Measurements from ENCODE around the gene INO80E.

INO80E gene

DNA sequence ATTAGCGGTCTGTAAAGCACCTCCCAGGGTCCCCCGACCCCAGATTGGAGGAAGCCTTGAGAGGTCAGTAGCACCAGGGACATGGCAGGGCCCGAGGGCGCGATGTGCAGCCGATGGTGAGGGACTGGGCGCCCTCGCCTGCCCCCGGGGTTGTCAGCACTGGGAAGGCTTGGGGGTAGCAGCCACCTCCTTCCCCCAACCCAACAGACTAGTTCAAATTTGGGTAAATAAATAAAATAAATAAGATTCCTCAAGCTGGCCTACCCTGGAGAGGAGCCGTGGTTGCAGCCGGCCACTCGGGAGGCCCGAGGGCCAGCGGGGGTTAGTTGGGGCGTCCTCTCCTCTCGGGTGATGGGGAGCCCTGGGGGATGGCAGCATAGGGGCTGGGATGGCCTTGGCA is 28.4 kb downstream of the INO80E start:
- no peaks in the 10 kb centered on the region for H3K4me1 ChIP-seq (ENCODE audit: control insufficient read depth, insufficient read depth, low read length)
- H3K9ac ChIP-seq (ENCODE audit: low read length): no peak overlapping the region
- H3K27ac ChIP-seq (ENCODE audit: low read depth, low read length): no peak overlapping the region
- no peaks in the 10 kb centered on the region for H3K36me3 ChIP-seq (ENCODE audit: control insufficient read depth, insufficient read depth, low read length)
- H3K27me3 ChIP-seq (ENCODE audit: control insufficient read depth, insufficient read depth, low read length): peaks cover 6% of the 10 kb centered on the region
- H3K4me3 ChIP-seq (ENCODE audit: low read length): no peak overlapping the region

DNA sequence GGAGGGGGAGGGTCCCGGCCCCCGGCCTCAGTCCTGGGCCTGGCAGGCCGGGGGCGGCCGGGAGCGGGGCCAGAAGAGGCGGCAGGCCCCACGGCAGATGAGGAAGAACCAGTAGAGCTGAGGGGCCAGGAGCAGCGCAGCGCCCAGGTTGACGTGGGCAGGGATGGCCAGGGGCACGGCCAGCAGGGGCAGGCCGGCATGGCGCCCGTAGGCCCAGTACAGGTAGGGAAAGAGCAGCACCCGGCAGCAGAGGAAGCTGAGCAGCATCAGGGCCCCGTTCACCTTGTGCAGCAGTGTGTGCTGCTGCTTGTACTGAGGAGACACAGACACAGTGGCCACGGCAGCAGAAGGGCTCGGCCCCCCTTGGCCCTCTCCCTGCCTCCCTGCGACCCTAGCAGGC is 29.1 kb downstream of the INO80E start:
- H3K4me1 ChIP-seq (ENCODE audit: control insufficient read depth, insufficient read depth, low read length): no peaks in the 10 kb centered on the region
- H3K27ac ChIP-seq (ENCODE audit: low read depth, low read length): no peak overlapping the region
- H3K4me3 ChIP-seq (ENCODE audit: low read length): no peak overlapping the region
- H3K9ac ChIP-seq (ENCODE audit: low read length): no peak overlapping the region
- no peaks in the 10 kb centered on the region for H3K36me3 ChIP-seq (ENCODE audit: control insufficient read depth, insufficient read depth, low read length)
- peaks cover 7% of the 10 kb centered on the region for H3K27me3 ChIP-seq (ENCODE audit: control insufficient read depth, insufficient read depth, low read length)

DNA sequence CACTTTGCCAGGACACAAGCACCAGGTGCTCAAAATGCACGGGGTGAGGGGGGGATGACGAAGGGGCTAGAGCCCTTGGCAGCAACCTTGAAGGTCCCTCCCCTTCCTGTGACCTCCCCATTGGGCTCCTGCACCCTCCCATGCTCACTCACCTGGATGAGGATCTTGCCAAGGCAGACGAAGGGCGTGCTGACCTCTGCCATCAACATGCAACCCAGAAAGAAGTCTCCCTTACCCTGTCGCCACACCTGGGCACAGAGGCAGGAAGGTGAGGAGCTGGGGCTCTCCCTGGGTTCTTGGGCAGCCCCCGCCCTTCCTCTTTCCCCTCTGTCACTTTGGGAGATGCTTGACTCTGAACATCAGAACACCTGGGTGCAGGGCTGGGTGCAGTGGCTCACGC is 29.5 kb downstream of the INO80E start:
- Histone ChIP-seq H3K4me3 (ENCODE audit: low read length) (no peak overlapping the region), H3K36me3 (ENCODE audit: control insufficient read depth, insufficient read depth, low read length) (no peaks in the 10 kb centered on the region), H3K27me3 (ENCODE audit: control insufficient read depth, insufficient read depth, low read length) (peaks cover 10% of the 10 kb centered on the region), H3K9ac (ENCODE audit: low read length) (no peak overlapping the region), H3K27ac (ENCODE audit: low read depth, low read length) (no peak overlapping the region), H3K4me1 (ENCODE audit: control insufficient read depth, insufficient read depth, low read length) (no peaks in the 10 kb centered on the region)

DNA sequence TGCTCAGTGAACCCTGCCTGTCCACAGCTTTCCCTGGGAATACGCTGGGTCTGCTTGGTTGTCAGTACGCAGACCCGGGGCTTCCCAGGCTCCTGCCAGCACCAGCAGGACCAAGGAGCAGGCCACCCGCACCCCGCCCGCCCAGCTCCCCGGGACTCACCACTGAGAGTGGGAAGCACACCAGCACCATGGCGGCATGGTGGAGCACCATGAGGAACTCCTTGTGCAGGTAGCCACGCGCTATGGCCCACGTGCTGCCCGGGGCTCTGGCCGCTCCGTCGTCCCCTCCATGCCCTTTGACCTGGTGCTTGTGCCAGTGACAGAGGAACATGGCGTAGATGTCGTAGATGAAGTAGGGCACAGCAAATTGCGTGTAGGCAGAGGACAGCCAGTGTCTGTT is 30.4 kb downstream of the INO80E start:
- no peaks in the 10 kb centered on the region for H3K4me1 ChIP-seq (ENCODE audit: control insufficient read depth, insufficient read depth, low read length)
- H3K9ac ChIP-seq (ENCODE audit: low read length): no peak overlapping the region
- no peaks in the 10 kb centered on the region for H3K36me3 ChIP-seq (ENCODE audit: control insufficient read depth, insufficient read depth, low read length)
- no peak overlapping the region for H3K4me3 ChIP-seq (ENCODE audit: low read length)
- H3K27me3 ChIP-seq (ENCODE audit: control insufficient read depth, insufficient read depth, low read length): peaks cover 14% of the 10 kb centered on the region
- H3K27ac ChIP-seq (ENCODE audit: low read depth, low read length): no peak overlapping the region

DNA sequence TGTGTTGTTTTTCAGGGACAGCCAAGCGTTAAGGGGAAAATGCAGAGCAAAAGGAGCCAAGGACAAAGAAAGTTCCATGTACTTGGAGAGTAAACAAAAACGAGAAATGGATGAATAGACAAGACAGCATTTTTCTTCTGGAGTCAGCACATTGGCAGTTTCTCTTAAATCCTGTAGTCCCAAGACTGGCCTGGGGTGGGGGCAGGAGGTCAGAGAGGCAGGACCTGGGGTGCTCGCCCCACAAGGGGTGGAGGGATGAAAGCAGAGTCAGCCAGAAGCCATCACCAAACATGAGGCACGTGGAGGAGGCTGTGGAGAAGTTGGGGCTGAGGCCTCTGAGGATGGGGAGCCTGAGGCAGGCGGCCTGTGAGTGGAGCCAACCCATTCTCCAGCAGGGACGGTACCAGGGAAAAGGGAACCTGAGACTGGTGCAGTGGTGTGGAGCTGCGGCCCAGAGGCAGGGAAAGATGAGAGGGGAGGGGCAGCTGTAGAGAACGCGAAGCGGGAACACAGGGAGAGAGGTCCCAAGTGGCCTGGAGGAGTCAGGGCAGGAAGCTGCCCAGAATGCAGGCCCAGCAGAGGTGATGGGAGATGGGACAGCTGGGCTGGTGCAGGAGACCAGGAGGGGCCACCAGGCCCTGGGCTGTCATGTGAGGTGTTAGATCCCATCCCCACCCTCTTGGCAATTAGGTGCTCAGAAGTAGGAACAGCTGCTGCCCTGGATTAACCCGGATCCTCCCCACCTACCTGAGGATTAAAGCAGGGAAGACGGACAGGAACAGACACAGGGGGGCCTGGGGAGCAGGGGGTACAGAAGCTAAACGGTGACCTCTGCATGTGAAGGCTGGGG is 31.8 kb downstream of the INO80E start:
- Histone ChIP-seq H3K27ac (ENCODE audit: low read depth, low read length) (no peak overlapping the region), H3K4me3 (ENCODE audit: low read length) (no peak overlapping the region), H3K36me3 (ENCODE audit: control insufficient read depth, insufficient read depth, low read length) (no peaks in the 10 kb centered on the region), H3K4me1 (ENCODE audit: control insufficient read depth, insufficient read depth, low read length) (no peaks in the 10 kb centered on the region), H3K9ac (ENCODE audit: low read length) (no peak overlapping the region), H3K27me3 (ENCODE audit: control insufficient read depth, insufficient read depth, low read length) (peaks cover 21% of the 10 kb centered on the region)

DNA sequence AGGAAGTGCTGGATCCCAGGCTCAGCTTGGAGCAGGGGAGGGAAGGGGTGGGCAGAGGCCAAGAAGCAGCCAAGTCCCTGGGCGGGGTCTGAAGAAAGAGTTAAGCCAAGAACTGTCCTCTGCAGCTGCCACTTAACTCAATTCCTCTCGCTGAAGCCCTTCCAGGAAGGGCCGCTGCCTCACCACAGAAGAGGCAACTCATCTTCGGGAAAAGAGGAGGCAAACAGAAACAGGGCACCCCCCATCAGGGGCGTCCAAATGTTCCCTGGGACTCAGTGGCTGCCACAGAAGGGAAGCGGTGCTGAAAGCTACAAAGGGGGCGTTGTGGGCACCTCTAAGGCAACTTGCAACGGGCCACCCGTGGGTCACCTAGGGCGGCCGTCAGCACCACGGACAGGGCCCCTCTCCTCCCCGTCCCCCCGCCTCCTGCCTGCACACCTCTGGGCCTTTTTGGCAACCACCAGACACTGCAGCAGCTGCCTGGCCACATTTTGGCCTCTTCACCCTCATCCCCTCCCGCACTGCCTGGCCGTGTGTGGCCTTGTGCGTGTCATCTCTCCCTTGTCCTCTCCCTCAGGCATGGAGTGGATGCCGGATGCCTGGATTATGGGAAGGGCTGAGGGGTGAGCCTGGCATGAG is 32.5 kb downstream of the INO80E start:
- no peak overlapping the region for H3K27ac ChIP-seq (ENCODE audit: low read depth, low read length)
- no peak overlapping the region for H3K4me3 ChIP-seq (ENCODE audit: low read length)
- peaks cover 21% of the 10 kb centered on the region for H3K27me3 ChIP-seq (ENCODE audit: control insufficient read depth, insufficient read depth, low read length)
- H3K9ac ChIP-seq (ENCODE audit: low read length): no peak overlapping the region
- H3K36me3 ChIP-seq (ENCODE audit: control insufficient read depth, insufficient read depth, low read length): no peaks in the 10 kb centered on the region
- no peaks in the 10 kb centered on the region for H3K4me1 ChIP-seq (ENCODE audit: control insufficient read depth, insufficient read depth, low read length)

DNA sequence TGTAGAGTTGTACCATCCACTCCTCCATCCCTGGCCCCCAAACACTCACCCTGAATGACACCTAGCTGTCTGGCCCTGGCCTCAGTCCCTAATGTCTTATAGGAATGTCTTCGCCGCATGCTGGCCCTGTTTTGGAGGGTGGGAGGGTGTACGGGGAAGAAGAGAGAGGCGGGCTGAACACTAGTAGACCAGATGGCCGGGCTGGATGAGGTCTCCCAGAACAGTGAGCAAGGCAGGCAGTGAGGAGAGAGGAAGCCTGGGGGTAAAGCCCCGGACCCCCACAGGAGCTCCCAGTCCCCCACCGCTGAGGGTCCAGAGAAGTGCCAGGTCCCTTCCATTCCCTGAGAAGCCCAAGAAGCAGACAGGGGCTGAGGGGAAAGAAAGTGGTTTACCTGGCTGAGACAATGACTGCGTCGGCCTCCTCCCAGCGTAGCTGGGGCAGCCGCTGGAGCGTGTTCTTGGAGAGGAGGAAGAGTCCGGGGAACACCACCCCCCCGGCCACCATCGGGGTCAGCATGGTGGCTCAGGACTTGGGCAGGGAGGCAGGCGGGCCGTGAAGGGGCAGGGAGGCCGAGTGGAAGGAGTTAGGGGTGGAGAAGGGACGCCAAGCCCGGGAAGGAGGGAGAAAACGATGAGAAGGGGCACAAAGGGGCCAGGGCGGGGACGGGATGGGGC is 34.1 kb downstream of the INO80E start:
- H3K27ac ChIP-seq (ENCODE audit: low read depth, low read length): no peak overlapping the region
- H3K27me3 ChIP-seq (ENCODE audit: control insufficient read depth, insufficient read depth, low read length): peaks cover 21% of the 10 kb centered on the region

DNA sequence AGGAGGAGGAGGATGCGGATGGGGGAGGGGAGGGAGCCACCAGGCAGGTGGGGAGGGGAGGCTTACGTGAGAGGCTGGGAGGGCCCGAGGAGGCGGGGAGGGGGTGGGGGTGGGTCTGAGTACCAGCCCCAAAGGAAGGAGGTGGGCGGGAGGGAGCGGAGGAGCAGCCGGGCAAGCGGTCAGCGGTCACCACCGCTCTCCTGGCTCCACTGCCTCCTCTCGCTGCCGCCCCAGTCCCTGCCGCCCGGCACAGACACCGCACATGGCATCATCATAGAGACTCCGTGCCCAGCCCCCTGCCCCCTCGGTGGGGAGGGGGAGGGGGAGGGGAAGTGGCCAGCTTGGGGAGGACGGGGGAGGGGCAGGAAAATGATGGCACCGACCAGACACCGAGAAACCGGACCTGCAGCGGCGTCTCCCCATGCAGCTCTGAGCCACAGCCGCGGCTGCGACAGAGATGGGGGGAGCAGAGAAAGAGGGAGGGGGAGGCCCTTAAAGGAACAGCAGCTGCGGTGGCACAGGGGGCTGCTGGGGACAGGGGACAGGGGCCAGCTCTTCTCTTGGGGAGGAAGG is 34.9 kb downstream of the INO80E start, which contains the start of gene TLCD3B:
Gene TLCD3B, minus strand, starts transcription at position 431 of the 573 bp plus-strand sequence. CDS start 744 bp downstream, outside the sequence.
- Histone ChIP-seq H3K4me3 (ENCODE audit: low read length) (no peak within 1 kb of the TSS), H3K27me3 (ENCODE audit: control insufficient read depth, insufficient read depth, low read length) (peaks cover 21% of the 10 kb centered on the region), H3K36me3 (ENCODE audit: control insufficient read depth, insufficient read depth, low read length) (no peaks in the 10 kb centered on the region), H3K27ac (ENCODE audit: low read depth, low read length) (no peak within 1 kb of the TSS), H3K9ac (ENCODE audit: low read length) (no peak within 1 kb of the TSS), H3K4me1 (ENCODE audit: control insufficient read depth, insufficient read depth, low read length) (no peaks in the 10 kb centered on the region)

More for the DNA sequence above, 34.1 kb downstream of the INO80E start:
- Histone ChIP-seq H3K9ac (ENCODE audit: low read length) (no peak overlapping the region), H3K4me1 (ENCODE audit: control insufficient read depth, insufficient read depth, low read length) (no peaks in the 10 kb centered on the region), H3K36me3 (ENCODE audit: control insufficient read depth, insufficient read depth, low read length) (no peaks in the 10 kb centered on the region), H3K4me3 (ENCODE audit: low read length) (no peak overlapping the region)

DNA sequence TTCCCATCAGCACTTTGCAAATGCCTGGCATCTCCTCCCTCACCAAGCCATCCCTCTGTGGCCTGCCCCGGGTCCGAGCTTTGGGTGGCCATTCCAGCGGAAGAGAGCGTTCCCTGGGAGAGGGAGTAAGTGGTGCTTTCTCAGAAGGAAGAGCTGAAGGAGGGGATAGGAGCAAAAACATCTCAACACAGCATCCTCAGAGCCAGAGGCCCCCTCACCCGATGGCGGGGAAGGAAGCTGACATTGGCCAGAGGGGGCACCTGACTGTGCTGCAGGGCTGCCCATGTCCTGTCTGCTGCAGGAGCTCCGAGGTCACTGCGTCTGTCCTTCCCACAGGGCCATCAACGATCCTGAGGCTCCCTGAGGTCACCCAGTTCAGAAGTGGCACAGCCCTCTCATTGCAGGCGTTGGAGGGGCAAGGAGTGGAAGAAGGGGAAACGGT is 35.5 kb downstream of the INO80E start:
- Histone ChIP-seq H3K4me1 (ENCODE audit: control insufficient read depth, insufficient read depth, low read length) (no peaks in the 10 kb centered on the region), H3K27ac (ENCODE audit: low read depth, low read length) (no peak overlapping the region), H3K9ac (ENCODE audit: low read length) (no peak overlapping the region), H3K36me3 (ENCODE audit: control insufficient read depth, insufficient read depth, low read length) (no peaks in the 10 kb centered on the region), H3K4me3 (ENCODE audit: low read length) (no peak overlapping the region), H3K27me3 (ENCODE audit: control insufficient read depth, insufficient read depth, low read length) (peaks cover 18% of the 10 kb centered on the region)

DNA sequence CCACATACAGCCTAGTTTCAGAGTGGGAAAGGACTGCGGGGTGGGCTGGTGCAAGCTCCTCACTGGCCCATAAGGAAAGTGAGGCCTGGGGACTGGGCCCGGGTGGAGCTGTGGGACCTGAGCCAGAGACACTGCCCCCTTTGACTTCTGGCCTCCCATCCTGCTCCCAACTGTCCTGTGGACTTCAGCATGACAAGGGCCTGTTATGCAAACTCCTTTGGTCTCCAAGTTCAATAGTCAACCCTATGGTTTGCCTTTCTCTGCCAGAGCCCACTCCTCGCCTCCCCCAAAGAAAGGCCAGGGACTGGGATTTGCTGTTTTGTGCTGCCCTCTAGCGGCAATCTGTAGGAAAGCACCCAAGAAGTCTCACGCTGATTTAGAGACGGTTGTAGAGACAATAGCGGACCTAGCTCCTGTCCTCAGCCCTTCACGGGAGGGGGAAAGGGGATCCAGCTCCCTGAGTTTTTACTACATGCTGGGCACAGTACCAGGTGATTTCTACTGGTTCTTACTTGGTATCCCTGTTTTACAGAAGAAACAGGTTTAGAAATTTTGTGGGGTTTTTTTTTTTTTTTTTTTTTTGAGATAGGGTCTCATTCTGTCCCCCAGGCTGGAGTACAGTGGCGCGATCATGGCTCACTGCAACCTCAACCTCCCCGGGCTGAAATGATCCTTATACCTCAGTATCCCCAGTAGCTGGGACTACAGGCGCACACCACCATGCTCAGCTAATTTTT is 36.2 kb downstream of the INO80E start:
- H3K27me3 ChIP-seq (ENCODE audit: control insufficient read depth, insufficient read depth, low read length): peaks cover 18% of the 10 kb centered on the region
- no peaks in the 10 kb centered on the region for H3K4me1 ChIP-seq (ENCODE audit: control insufficient read depth, insufficient read depth, low read length)
- no peak overlapping the region for H3K9ac ChIP-seq (ENCODE audit: low read length)
- no peak overlapping the region for H3K27ac ChIP-seq (ENCODE audit: low read depth, low read length)
- no peaks in the 10 kb centered on the region for H3K36me3 ChIP-seq (ENCODE audit: control insufficient read depth, insufficient read depth, low read length)
- H3K4me3 ChIP-seq (ENCODE audit: low read length): no peak overlapping the region

DNA sequence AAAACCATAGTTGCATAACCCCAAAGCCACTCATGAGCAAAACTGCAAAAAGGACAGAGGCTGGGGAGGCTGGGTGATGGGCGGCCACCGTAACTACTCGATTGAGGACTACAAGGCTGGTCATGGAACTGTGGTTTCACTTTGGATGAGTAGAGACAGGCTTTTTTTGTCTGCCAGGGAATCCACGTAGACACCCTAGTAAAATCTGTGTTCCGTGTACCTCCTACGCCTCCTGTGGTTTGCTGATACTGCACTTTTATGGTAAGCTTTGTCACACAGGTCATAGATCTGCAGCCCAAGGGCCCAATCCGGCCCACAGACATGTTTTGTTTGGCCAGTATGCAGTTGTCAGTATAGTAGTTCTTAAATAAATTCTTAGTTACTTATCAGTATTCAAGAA is 37.2 kb downstream of the INO80E start:
- Histone ChIP-seq H3K27ac (ENCODE audit: low read depth, low read length) (no peak overlapping the region), H3K4me3 (ENCODE audit: low read length) (no peak overlapping the region), H3K9ac (ENCODE audit: low read length) (no peak overlapping the region), H3K36me3 (ENCODE audit: control insufficient read depth, insufficient read depth, low read length) (no peaks in the 10 kb centered on the region), H3K27me3 (ENCODE audit: control insufficient read depth, insufficient read depth, low read length) (peaks cover 16% of the 10 kb centered on the region), H3K4me1 (ENCODE audit: control insufficient read depth, insufficient read depth, low read length) (no peaks in the 10 kb centered on the region)

DNA sequence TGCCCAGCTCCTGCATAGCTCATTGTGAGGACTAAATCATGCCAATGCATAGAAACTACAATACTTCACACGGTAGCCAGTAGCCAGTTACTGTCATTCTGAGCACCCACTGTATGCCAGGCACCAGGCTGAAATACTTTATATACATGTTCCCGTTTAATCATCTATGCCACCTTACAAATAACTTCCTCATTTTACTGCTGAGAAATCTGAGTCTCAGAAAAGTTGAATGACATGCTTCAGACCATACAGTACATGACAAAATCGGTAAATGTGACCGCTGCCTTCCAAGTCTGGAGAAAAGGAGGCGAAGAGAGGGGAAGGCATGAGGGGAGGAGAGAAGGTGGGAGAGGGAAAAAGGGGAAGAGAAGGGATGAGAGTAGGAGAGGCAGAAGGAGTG is 44.2 kb downstream of the INO80E start:
- no peaks in the 10 kb centered on the region for H3K27me3 ChIP-seq (ENCODE audit: control insufficient read depth, insufficient read depth, low read length)
- no peak overlapping the region for H3K9ac ChIP-seq (ENCODE audit: low read length)
- no peak overlapping the region for H3K4me3 ChIP-seq (ENCODE audit: low read length)

More for the DNA sequence above, 44.2 kb downstream of the INO80E start:
- H3K27ac ChIP-seq (ENCODE audit: low read depth, low read length): no peak overlapping the region
- H3K4me1 ChIP-seq (ENCODE audit: control insufficient read depth, insufficient read depth, low read length): no peaks in the 10 kb centered on the region
- no peaks in the 10 kb centered on the region for H3K36me3 ChIP-seq (ENCODE audit: control insufficient read depth, insufficient read depth, low read length)
